Stimulated activated CD4-positive, alpha-beta T cell treated with anti-CD3 and anti-CD28 coated beads, TNF-alpha, amount 100 ng/mL, for 48 hours (primary cell): ENCODE measurements around the gene AHSG.
"Not testable (repeated sequence)": the region's sequence is repeated elsewhere in the genome, so short reads cannot be mapped to it uniquely, and the experiment has no call there.

Experiments used
- DNase-seq, 3 donors: peaks; one replicate each; pipeline ENCODE4 v3.0.0-alpha.2; 2020; ENCODE audit warnings: low read depth in 3 of 3

AHSG gene

GRCh38 chr3:186618318-186618938 lies 5.6 kb downstream of the AHSG start:
- no peak for DNase-seq

- DNase-seq, result no peak
Measured at GRCh38 chr3:186619787-186620212, 6.9 kb downstream of the AHSG start.

- no peak for DNase-seq
Measured at GRCh38 chr3:186620213-186621092, 7.6 kb downstream of the AHSG start.

GRCh38 chr3:186621894-186622650 lies 9.2 kb downstream of the AHSG start:
- DNase-seq, result no peak

- no peak for DNase-seq
Measured at GRCh38 chr3:186622651-186623310, 9.9 kb downstream of the AHSG start.

- no peak for DNase-seq
Measured at GRCh38 chr3:186624598-186624997, 11.7 kb downstream of the AHSG start.

- DNase-seq, result no peak
Measured at GRCh38 chr3:186625600-186626042, 12.8 kb downstream of the AHSG start.

- no peak for DNase-seq
Measured at GRCh38 chr3:186626254-186626847, 13.5 kb downstream of the AHSG start.

- DNase-seq, result no peak
Measured at GRCh38 chr3:186627852-186628414, 15.1 kb downstream of the AHSG start.

GRCh38 chr3:186628756-186629155 lies 15.9 kb downstream of the AHSG start:
- DNase-seq, result no peak

- no peak for DNase-seq
Measured at GRCh38 chr3:186630950-186631641, 18.2 kb downstream of the AHSG start.

- no peak for DNase-seq
Measured at GRCh38 chr3:186633481-186633880, 20.6 kb downstream of the AHSG start.

GRCh38 chr3:186634207-186634606 lies 21.3 kb downstream of the AHSG start:
- DNase-seq, result not testable (repeated sequence)

- DNase-seq, result no peak
Measured at GRCh38 chr3:186635532-186635931, 22.7 kb downstream of the AHSG start.

GRCh38 chr3:186636536-186636935 lies 23.7 kb downstream of the AHSG start:
- no peak for DNase-seq

GRCh38 chr3:186637686-186638085 lies 24.8 kb downstream of the AHSG start:
- no peak for DNase-seq

GRCh38 chr3:186638259-186638658 lies 25.4 kb downstream of the AHSG start:
- DNase-seq, result no peak

GRCh38 chr3:186639778-186640472 lies 27.1 kb downstream of the AHSG start, which contains the start of gene FETUB:
Gene FETUB (plus strand): TSS chr3:186640399. CDS start chr3:186640461, 62 bp downstream.
- no peak for DNase-seq

- DNase-seq, result no peak
Measured at GRCh38 chr3:186640473-186640818, 27.6 kb downstream of the AHSG start.

- DNase-seq, result no peak
Measured at GRCh38 chr3:186640929-186641328, 28.1 kb downstream of the AHSG start.
